Measurements from ENCODE around the gene DIAPH2. TPM values are rescaled to one million over a fixed set of nuclear protein-coding genes. Genes with fewer than 3 reads are reported as not detected.

The DIAPH2 gene
- total and polyA plus RNA-seq, 7 donors = 2.6 to 19.2 (median 11.5) TPM

- intact Hi-C loops (cut with DNase I) = no loop called here
- no peaks in the 10 kb centered on the region for H3K9me3 ChIP-seq
- ATAC-seq = no peak
- no peaks in the 10 kb centered on the region for H3K36me3 ChIP-seq (ENCODE audit: insufficient read depth in 1 of 2, low read depth in 1 of 2)
- no peak overlapping the region for H3K27ac ChIP-seq
- DNase-seq = no peak
- H3K4me1 ChIP-seq = no peaks in the 10 kb centered on the region
- TF ChIP-seq, protein P1, sequence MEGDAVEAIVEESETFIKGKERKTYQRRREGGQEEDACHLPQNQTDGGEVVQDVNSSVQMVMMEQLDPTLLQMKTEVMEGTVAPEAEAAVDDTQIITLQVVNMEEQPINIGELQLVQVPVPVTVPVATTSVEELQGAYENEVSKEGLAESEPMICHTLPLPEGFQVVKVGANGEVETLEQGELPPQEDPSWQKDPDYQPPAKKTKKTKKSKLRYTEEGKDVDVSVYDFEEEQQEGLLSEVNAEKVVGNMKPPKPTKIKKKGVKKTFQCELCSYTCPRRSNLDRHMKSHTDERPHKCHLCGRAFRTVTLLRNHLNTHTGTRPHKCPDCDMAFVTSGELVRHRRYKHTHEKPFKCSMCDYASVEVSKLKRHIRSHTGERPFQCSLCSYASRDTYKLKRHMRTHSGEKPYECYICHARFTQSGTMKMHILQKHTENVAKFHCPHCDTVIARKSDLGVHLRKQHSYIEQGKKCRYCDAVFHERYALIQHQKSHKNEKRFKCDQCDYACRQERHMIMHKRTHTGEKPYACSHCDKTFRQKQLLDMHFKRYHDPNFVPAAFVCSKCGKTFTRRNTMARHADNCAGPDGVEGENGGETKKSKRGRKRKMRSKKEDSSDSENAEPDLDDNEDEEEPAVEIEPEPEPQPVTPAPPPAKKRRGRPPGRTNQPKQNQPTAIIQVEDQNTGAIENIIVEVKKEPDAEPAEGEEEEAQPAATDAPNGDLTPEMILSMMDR (IDR thresholded peaks at IDR 0.05) = no peak
- no peak overlapping the region for H3K4me3 ChIP-seq
- no peaks in the 10 kb centered on the region for H3K27me3 ChIP-seq (ENCODE audit: insufficient read depth in 3 of 3, low read length in 2 of 3)
- 64 to 68% (median 67%) methylated on average over 2 of the region's 2 CpGs for WGBS, 3 donors
Observed at GRCh38 chrX:97539970-97540519, 855.4 kb downstream of the DIAPH2 start.

DNA sequence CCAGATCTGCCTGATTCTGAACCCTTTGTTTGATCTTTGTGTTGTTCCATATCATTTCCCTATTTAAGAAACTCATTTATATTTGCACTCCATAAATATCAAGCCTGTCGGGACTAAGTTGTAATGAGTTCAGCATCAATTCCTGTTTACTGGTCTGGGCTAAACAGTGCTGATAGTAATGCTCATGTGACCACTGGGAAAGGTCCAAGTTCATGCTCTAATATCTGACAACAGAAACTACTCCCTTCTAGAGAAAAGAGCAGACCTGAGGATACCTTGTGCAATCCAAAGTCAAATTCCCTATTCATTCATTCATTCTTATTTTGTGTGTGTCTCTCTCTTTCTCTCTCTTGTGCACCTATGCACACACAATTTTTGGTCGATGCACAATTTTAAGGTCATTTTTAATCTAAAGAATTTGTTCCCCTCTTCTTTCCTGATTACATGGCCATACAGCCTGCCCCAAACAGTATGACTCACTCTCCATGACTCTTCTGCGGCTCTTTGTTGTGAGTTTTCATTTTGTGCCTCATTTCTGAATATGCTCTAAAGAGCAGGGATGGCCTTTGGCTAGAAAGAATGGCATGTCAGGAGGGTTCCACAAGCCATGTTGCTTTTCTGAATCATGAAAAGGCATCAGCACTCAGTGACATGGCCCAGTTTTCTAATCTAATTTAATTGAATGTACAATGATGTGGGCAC lies 863.4 kb downstream of the DIAPH2 start:
- H3K27me3 ChIP-seq (ENCODE audit: insufficient read depth in 3 of 3, low read length in 2 of 3) = no peaks in the 10 kb centered on the region
- DNase-seq = no peak
- H3K27ac ChIP-seq = no peak overlapping the region
- WGBS, 3 donors = 84 to 86% (median 84%) methylated on average over 3 of the region's 3 CpGs
- intact Hi-C loops (cut with DNase I) = no loop called here
- no peaks in the 10 kb centered on the region for H3K4me1 ChIP-seq
- H3K36me3 ChIP-seq (ENCODE audit: insufficient read depth in 1 of 2, low read depth in 1 of 2) = no peaks in the 10 kb centered on the region
- H3K4me3 ChIP-seq = no peak overlapping the region
- no peak for ATAC-seq
- no peaks in the 10 kb centered on the region for H3K9me3 ChIP-seq
- TF ChIP-seq, protein P1 (IDR thresholded peaks at IDR 0.05) = no peak

- TF ChIP-seq, protein P1 (IDR thresholded peaks at IDR 0.05) = no peak
- no peaks in the 10 kb centered on the region for H3K36me3 ChIP-seq (ENCODE audit: insufficient read depth in 1 of 2, low read depth in 1 of 2)
- H3K27ac ChIP-seq = no peak overlapping the region
- 90 to 96% (median 96%) methylated on average over 3 of the region's 3 CpGs for WGBS, 3 donors
- intact Hi-C loops (cut with DNase I) = no loop called here
- no peaks in the 10 kb centered on the region for H3K4me1 ChIP-seq
- H3K4me3 ChIP-seq = no peak overlapping the region
- no peak for ATAC-seq
- no peaks in the 10 kb centered on the region for H3K9me3 ChIP-seq
- no peaks in the 10 kb centered on the region for H3K27me3 ChIP-seq (ENCODE audit: insufficient read depth in 3 of 3, low read length in 2 of 3)
- no peak for DNase-seq
Observed at GRCh38 chrX:97551821-97552220, 867.2 kb downstream of the DIAPH2 start.

DNA sequence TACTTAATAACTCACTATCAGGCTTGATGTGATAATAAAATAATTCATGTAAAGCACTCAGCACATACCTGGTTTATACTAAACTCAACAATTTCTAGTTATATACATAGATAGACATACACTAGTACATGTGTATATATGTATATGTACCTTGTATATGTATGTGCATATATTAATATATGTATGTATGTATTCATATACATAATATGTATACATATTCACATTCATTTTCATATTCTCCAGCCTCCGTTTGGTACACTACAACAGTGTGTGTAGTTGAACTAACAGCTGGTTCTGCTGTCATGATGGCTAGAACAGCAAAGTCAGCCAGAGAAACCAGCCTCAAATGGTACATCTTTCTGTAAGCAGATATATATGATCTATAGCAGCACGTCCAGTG lies 869.2 kb downstream of the DIAPH2 start:
- Histone ChIP-seq H3K4me3 (no peak overlapping the region), H3K9me3 (no peaks in the 10 kb centered on the region), H3K27me3 (ENCODE audit: insufficient read depth in 3 of 3, low read length in 2 of 3) (no peaks in the 10 kb centered on the region), H3K4me1 (no peaks in the 10 kb centered on the region), H3K27ac (no peak overlapping the region), H3K36me3 (ENCODE audit: insufficient read depth in 1 of 2, low read depth in 1 of 2) (no peaks in the 10 kb centered on the region)
- TF ChIP-seq, protein P1 (IDR thresholded peaks at IDR 0.05) = no peak
- intact Hi-C loops (cut with DNase I) = no loop called here
- ATAC-seq (no peak), DNase-seq (no peak)
- WGBS, 3 donors = 71 to 97% (median 86%) methylated on average over 2 of the region's 2 CpGs

All from psoas muscle (tissue), 8 donors.